Lower lobe of right lung (tissue), 2 donors: ENCODE results near the gene B3GALT4. TPM values are rescaled to one million over a fixed set of nuclear protein-coding genes. Genes with fewer than 3 reads are reported as not detected.

Source experiments
- ATAC-seq, 2 donors: fragments of 200-7000 bp; cut with Tn5 transposase; one replicate each; pipeline ENCODE4 v1.9.1; 2020 to 2022; ENCODE audit warnings: mild to moderate bottlenecking in 2 of 2, moderate library complexity in 2 of 2
- DNase-seq: peaks from one replicate; pipeline ENCODE4 v3.0.0-alpha.2; 2020
- H3K27ac ChIP-seq: fragments of 200-600 bp; one replicate; pipeline ENCODE4 v1.8.0; 2022
- H3K27me3 ChIP-seq: fragments of 200-600 bp; one replicate; pipeline ENCODE4 v1.8.0; 2022; ENCODE audit warnings: low read depth
- H3K36me3 ChIP-seq: fragments of 200-600 bp; one replicate; pipeline ENCODE4 v1.8.0; 2022; ENCODE audit warnings: mild to moderate bottlenecking
- H3K4me1 ChIP-seq: fragments of 200-600 bp; one replicate; pipeline ENCODE4 v1.8.0; 2022
- H3K4me3 ChIP-seq: fragments of 200-600 bp; one replicate; pipeline ENCODE4 v1.8.0; 2022; ENCODE audit warnings: mild to moderate bottlenecking
- H3K9me3 ChIP-seq: fragments of 200-600 bp; one replicate; pipeline ENCODE4 v1.8.0; 2022
- intact Hi-C: fragments of 100-400 bp; cut with DNase I; formaldehyde crosslinking; loops from one replicate; pipeline ENCODE4 v1.11.0; 2022
- total RNA-seq: library from RNA; stranded (reverse); fragmentation: NEBNext Ultra II Directional; extraction: Animal tissue kit (Norgen Biotek cat#: 25700); gene quantifications from one replicate; pipeline ENCODE4 v1.2.1, GENCODE V29; 2021
- TF ChIP-seq, protein P1 (sequence below): fragments of 200-600 bp; IDR thresholded peaks from one replicate; pipeline ENCODE4 v1.8.0; 2022; ENCODE audit warnings: antibody characterized with exemption, mild to moderate bottlenecking
- donor health status: DM: no; HTN: yes; CAD: no; lungs with severe emphysema.

Gene B3GALT4
- total RNA-seq, 1 donor from 2014 or later: 19.6 TPM

DNA sequence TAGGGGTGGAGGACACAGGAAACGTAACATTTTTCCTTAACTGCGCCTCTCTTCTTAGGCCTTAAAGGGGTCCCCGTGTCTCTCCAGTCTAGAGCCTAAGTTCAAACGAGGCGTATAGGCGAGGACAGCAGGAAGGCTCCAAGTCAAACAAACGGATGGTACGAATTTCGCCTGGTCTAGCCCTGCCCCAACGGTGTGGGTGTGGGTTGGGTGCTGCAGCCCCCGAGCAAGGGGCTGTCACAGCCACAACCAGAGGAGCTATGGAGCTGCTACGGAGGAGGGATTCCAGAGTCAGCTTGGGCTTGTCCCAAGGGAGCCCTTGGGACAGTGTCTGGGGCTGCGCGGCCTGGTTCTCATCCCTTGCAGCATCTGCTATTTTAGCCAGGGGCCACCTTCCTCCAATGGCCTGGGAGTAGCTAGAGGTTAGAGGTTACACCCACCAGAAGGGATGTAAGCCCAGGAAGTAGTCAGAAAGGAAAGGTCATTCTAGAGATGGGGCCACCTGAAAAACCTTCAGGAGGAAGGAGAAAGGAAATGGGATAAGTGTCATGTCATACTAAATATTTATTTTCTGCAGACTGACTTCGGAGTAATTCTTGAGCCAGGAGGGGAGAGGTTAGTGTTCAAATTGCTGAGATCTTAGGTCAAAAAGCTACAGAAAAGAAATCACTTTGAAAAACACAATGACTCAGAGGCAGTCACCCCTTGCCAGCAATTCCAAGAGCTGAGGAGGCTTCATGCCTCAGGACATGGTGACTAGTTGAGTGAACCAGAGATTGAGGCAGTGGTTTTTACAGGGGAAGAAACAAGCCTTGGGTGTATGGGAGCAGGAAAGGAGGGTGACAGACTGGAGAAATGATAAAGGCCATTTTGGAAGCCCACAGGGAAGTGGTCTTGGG, 26.9 kb upstream of the B3GALT4 start:
- ATAC-seq (no peak), DNase-seq (no peak)
- Histone ChIP-seq H3K4me3 (peak overlapping the region; percentile 69), H3K9me3 (no peaks in the 10 kb centered on the region), H3K4me1 (peaks cover 28% of the 10 kb centered on the region), H3K27ac (peak overlapping the region; percentile 92), H3K36me3 (peaks cover 32% of the 10 kb centered on the region), H3K27me3 (no peaks in the 10 kb centered on the region)
- TF ChIP-seq, protein P1, sequence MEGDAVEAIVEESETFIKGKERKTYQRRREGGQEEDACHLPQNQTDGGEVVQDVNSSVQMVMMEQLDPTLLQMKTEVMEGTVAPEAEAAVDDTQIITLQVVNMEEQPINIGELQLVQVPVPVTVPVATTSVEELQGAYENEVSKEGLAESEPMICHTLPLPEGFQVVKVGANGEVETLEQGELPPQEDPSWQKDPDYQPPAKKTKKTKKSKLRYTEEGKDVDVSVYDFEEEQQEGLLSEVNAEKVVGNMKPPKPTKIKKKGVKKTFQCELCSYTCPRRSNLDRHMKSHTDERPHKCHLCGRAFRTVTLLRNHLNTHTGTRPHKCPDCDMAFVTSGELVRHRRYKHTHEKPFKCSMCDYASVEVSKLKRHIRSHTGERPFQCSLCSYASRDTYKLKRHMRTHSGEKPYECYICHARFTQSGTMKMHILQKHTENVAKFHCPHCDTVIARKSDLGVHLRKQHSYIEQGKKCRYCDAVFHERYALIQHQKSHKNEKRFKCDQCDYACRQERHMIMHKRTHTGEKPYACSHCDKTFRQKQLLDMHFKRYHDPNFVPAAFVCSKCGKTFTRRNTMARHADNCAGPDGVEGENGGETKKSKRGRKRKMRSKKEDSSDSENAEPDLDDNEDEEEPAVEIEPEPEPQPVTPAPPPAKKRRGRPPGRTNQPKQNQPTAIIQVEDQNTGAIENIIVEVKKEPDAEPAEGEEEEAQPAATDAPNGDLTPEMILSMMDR: no peak
- intact Hi-C loops: no loop called here

DNA sequence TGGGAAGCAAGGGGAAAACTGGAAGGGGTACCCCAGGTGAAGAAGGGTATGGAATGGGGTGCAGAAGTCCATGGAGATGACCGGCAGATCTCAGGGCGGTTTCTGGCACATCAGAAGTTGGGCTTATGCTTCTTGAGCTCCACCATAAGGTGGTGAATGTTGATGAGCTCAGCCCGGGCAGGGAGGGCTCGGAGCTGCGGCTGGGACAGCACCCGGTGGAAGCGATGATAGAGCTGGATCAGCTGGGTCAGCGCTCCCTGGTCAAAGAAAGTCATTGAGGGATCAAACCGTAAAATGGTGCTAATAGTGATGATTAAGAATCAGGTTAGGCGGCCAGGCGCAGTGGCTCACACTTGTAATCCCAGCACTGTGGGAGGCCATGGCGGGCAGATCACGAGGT, 26.2 kb upstream of the B3GALT4 start:
- DNase-seq: no peak
- TF ChIP-seq, protein P1: no peak
- Histone ChIP-seq H3K4me3 (no peak overlapping the region), H3K4me1 (peaks cover 28% of the 10 kb centered on the region), H3K9me3 (no peaks in the 10 kb centered on the region), H3K27me3 (no peaks in the 10 kb centered on the region), H3K27ac (peak overlapping the region; percentile 92), H3K36me3 (peaks cover 37% of the 10 kb centered on the region)
- no peak for ATAC-seq
- intact Hi-C loops: no loop called here

DNA sequence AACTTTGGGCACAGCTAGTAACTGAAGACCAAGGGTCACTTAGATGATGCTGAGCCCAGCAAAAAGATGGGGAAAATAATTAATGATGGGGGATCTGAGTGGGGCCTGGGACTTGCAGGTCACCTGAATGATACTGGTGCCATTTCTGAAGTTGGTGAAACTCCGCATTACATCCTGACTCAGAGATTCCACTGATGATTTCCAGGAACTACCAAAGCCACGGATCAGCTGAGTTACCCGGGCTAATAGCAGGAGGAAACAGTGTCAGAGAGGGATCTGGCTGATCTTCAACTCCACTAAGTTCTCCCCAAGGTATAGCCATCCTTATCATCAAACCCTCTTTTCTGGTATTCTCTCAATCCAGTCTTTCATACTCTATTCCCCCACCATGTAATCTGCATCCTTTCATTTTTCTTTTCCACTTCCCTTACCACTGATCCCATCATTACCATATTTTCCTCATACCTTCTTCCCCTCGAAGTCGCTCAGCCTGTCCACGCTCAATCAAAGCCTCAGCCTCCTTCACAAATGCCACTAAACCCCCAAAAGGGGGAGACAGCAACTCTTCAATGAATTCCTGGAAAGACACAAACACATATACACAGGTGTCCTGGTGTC, 25.4 kb upstream of the B3GALT4 start:
- Histone ChIP-seq H3K4me3 (no peak overlapping the region), H3K36me3 (peaks cover 40% of the 10 kb centered on the region), H3K27ac (no peak overlapping the region), H3K4me1 (peaks cover 28% of the 10 kb centered on the region), H3K9me3 (no peaks in the 10 kb centered on the region), H3K27me3 (no peaks in the 10 kb centered on the region)
- no peak for DNase-seq
- intact Hi-C loops: no loop called here
- no peak for ATAC-seq
- TF ChIP-seq, protein P1: no peak

DNA sequence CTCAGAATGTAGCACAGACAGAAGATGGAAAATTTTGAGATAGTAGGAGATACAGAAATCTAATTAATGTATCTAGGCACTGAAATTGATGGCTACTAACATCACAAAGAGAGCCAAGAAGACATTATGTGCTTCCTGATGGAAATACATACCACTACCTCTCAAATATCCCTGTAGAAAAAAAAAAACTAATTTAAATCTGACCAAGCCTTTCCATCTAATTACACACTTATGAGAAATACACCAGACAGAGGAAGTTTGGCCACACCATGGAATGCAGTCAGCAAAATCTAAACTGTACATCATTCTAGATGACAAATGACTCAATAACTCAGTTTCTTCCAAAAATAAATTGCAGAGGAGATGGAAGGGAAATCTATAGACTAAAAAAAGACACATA, 24.2 kb upstream of the B3GALT4 start:
- intact Hi-C loops: no loop called here
- H3K27me3 ChIP-seq: no peaks in the 10 kb centered on the region
- H3K27ac ChIP-seq: no peak overlapping the region
- TF ChIP-seq, protein P1: no peak
- peaks cover 26% of the 10 kb centered on the region for H3K4me1 ChIP-seq
- H3K36me3 ChIP-seq: peaks cover 50% of the 10 kb centered on the region
- no peak overlapping the region for H3K4me3 ChIP-seq
- no peaks in the 10 kb centered on the region for H3K9me3 ChIP-seq
- no peak for ATAC-seq
- no peak for DNase-seq

DNA sequence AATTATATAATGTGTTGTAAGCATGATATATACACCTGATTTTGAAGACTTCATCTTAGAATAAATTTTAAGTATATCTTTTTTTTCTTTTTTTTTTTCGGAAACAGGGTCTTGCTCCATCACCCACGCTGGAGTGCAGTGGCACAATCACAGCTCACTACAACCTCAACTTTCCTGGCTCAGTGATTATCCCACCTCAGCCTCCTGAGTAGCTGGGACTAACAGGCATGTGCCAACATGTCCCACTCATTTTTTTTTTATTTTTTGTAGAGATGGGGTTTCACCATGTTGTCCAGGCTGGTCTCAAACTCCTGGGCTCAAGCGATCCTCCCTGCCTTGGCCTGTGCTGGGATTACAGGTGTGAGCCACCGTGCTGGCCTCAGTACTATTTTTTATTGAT, 22.3 kb upstream of the B3GALT4 start:
- Histone ChIP-seq H3K9me3 (no peaks in the 10 kb centered on the region), H3K4me1 (peaks cover 15% of the 10 kb centered on the region), H3K27me3 (no peaks in the 10 kb centered on the region), H3K27ac (no peak overlapping the region), H3K4me3 (no peak overlapping the region), H3K36me3 (peaks cover 66% of the 10 kb centered on the region)
- intact Hi-C loops: no loop called here
- DNase-seq (no peak), ATAC-seq (no peak)
- TF ChIP-seq, protein P1: no peak
